ENCODE measurements around the gene CMBL. TPM values are rescaled to one million over a fixed set of nuclear protein-coding genes. Genes with fewer than 3 reads are reported as not detected.

The CMBL gene
- total RNA-seq, 1 experiment from 2014 or later = 12.9 TPM

- CTCF ChIA-PET = no interaction called here
- intact Hi-C loops (cut with micrococcal nuclease; ENCODE audit: unreplicated experiment) = no loop called here
- no TSS peak for BruUV-seq (replicated peaks)
- Mint-ChIP-seq H3K4me3 (ENCODE audit: low read depth, unreplicated experiment) (no peak overlapping the region), H3K27ac (ENCODE audit: unreplicated experiment) (no peak overlapping the region), H3K36me3 (ENCODE audit: insufficient read depth, unreplicated experiment) (peaks cover 10% of the 10 kb centered on the region), H3K27me3 (ENCODE audit: unreplicated experiment) (peaks cover 55% of the 10 kb centered on the region), H3K4me1 (ENCODE audit: low read depth, unreplicated experiment) (no peaks in the 10 kb centered on the region), H3K9me3 (ENCODE audit: low read depth, unreplicated experiment) (no peaks in the 10 kb centered on the region)
- no peak for DNase-seq
- TF ChIP-seq, protein P1, sequence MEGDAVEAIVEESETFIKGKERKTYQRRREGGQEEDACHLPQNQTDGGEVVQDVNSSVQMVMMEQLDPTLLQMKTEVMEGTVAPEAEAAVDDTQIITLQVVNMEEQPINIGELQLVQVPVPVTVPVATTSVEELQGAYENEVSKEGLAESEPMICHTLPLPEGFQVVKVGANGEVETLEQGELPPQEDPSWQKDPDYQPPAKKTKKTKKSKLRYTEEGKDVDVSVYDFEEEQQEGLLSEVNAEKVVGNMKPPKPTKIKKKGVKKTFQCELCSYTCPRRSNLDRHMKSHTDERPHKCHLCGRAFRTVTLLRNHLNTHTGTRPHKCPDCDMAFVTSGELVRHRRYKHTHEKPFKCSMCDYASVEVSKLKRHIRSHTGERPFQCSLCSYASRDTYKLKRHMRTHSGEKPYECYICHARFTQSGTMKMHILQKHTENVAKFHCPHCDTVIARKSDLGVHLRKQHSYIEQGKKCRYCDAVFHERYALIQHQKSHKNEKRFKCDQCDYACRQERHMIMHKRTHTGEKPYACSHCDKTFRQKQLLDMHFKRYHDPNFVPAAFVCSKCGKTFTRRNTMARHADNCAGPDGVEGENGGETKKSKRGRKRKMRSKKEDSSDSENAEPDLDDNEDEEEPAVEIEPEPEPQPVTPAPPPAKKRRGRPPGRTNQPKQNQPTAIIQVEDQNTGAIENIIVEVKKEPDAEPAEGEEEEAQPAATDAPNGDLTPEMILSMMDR (IDR thresholded peaks at IDR 0.05; ENCODE audit: unreplicated experiment) = no peak
These were observed 27.1 kb upstream of the CMBL start for GRCh38 chr5:10334831-10335230.

GRCh38 chr5:10333154-10334006 lies 25.7 kb upstream of the CMBL start:
- Mint-ChIP-seq H3K27me3 (ENCODE audit: unreplicated experiment) (peaks cover 56% of the 10 kb centered on the region), H3K36me3 (ENCODE audit: insufficient read depth, unreplicated experiment) (peaks cover 10% of the 10 kb centered on the region), H3K27ac (ENCODE audit: unreplicated experiment) (no peak overlapping the region), H3K4me3 (ENCODE audit: low read depth, unreplicated experiment) (peak overlapping the region; percentile 84), H3K4me1 (ENCODE audit: low read depth, unreplicated experiment) (no peaks in the 10 kb centered on the region), H3K9me3 (ENCODE audit: low read depth, unreplicated experiment) (no peaks in the 10 kb centered on the region)
- TF ChIP-seq, protein P1 (IDR thresholded peaks at IDR 0.05; ENCODE audit: unreplicated experiment) = no peak
- CTCF ChIA-PET = interaction anchor here (0.7 kb wide), 1 partner anchor 218 kb away, joined by 3 read pairs; no protein-coding TSS in a partner anchor
- intact Hi-C loops (cut with micrococcal nuclease; ENCODE audit: unreplicated experiment) = no loop called here
- no TSS peak for BruUV-seq (replicated peaks)
- peak; percentile 59 for DNase-seq

GRCh38 chr5:10332301-10332700 lies 24.6 kb upstream of the CMBL start:
- H3K27me3 Mint-ChIP-seq (ENCODE audit: unreplicated experiment) = peaks cover 56% of the 10 kb centered on the region
- DNase-seq = no peak
- intact Hi-C loops (cut with micrococcal nuclease; ENCODE audit: unreplicated experiment) = no loop called here
- CTCF ChIA-PET = no interaction called here
- peaks cover 10% of the 10 kb centered on the region for H3K36me3 Mint-ChIP-seq (ENCODE audit: insufficient read depth, unreplicated experiment)
- no peak overlapping the region for H3K4me3 Mint-ChIP-seq (ENCODE audit: low read depth, unreplicated experiment)
- H3K4me1 Mint-ChIP-seq (ENCODE audit: low read depth, unreplicated experiment) = no peaks in the 10 kb centered on the region
- no peak overlapping the region for H3K27ac Mint-ChIP-seq (ENCODE audit: unreplicated experiment)
- BruUV-seq (replicated peaks) = no TSS peak
- no peaks in the 10 kb centered on the region for H3K9me3 Mint-ChIP-seq (ENCODE audit: low read depth, unreplicated experiment)
- TF ChIP-seq, protein P1 (IDR thresholded peaks at IDR 0.05; ENCODE audit: unreplicated experiment) = no peak

- no peak overlapping the region for H3K4me3 Mint-ChIP-seq (ENCODE audit: low read depth, unreplicated experiment)
- BruUV-seq (replicated peaks) = no TSS peak
These were observed 23.7 kb upstream of the CMBL start for GRCh38 chr5:10331341-10331796.

More at GRCh38 chr5:10331341-10331796, 23.7 kb upstream of the CMBL start:
- Mint-ChIP-seq H3K27ac (ENCODE audit: unreplicated experiment) (no peak overlapping the region), H3K9me3 (ENCODE audit: low read depth, unreplicated experiment) (no peaks in the 10 kb centered on the region), H3K27me3 (ENCODE audit: unreplicated experiment) (peaks cover 56% of the 10 kb centered on the region), H3K36me3 (ENCODE audit: insufficient read depth, unreplicated experiment) (peaks cover 10% of the 10 kb centered on the region), H3K4me1 (ENCODE audit: low read depth, unreplicated experiment) (no peaks in the 10 kb centered on the region)
- TF ChIP-seq, protein P1 (IDR thresholded peaks at IDR 0.05; ENCODE audit: unreplicated experiment) = no peak
- CTCF ChIA-PET = interaction anchor here (1.0 kb wide), 1 partner anchor 22 kb away, joined by 3 read pairs; the partner anchor contains the start of gene MARCHF6
- DNase-seq = no peak
- intact Hi-C loops (cut with micrococcal nuclease; ENCODE audit: unreplicated experiment) = no loop called here
